Stomach (tissue), 4 donors: ENCODE results near the gene SMAD6.

Experiments used
- CTCF ChIP-seq, 7 experiments: fragments of 450-650 bp in 4 of 7; fragments of 200-600 bp in 3 of 7; sonication (generic) in 3 of 7; IDR thresholded peaks; one replicate each; pipeline ENCODE4 v1.5.1; 2016 to 2019; ENCODE audit warnings: antibody characterized with exemption in 7 of 7, control low read depth in 2 of 7, mild to moderate bottlenecking in 1 of 7
- POLR2A ChIP-seq, 4 donors: fragments of 450-650 bp; IDR thresholded peaks; one replicate each; pipeline ENCODE4 v1.6.1; 2016; ENCODE audit warnings: antibody characterized with exemption in 4 of 4, control low read depth in 2 of 4, mild to moderate bottlenecking in 1 of 4, moderate library complexity in 1 of 4
- POLR2AphosphoS5 ChIP-seq, 3 donors: sonication (generic); formaldehyde crosslinking; IDR thresholded peaks; one replicate each; pipeline ENCODE4 v1.6.1; 2016; ENCODE audit warnings: antibody characterized with exemption in 3 of 3

- no peak for TF ChIP-seq CTCF (IDR thresholded peaks at IDR 0.05)
- no peak for TF ChIP-seq POLR2AphosphoS5 (IDR thresholded peaks at IDR 0.05)
- no peak for TF ChIP-seq POLR2A (IDR thresholded peaks at IDR 0.05)
Measured at GRCh38 chr15:66831289-66831688, 129.3 kb downstream of the SMAD6 start.
